WTC11 (cell line): ENCODE results near the gene POFUT2. TPM values are rescaled to one million over a fixed set of nuclear protein-coding genes. Genes with fewer than 3 reads are reported as not detected.

Experiments
- ATAC-seq: fragments of 200-7000 bp; cut with Tn5 transposase; 2 replicates; pipeline ENCODE4 v1.10.0; 2021; ENCODE audit warnings: mild to moderate bottlenecking, moderate library complexity
- CTCF ChIA-PET: fragments of 300-600 bp; sonication (Branson Sonifier 250); formaldehyde crosslinking; loops from one replicate; lab custom pipeline; 2021; ENCODE audit warnings: antibody characterized with exemption; lab: Charles Lee
- POLR2A ChIA-PET: fragments of 350-600 bp; sonication (Branson Sonifier 250); formaldehyde crosslinking; loops from one replicate; lab custom pipeline; 2021; ENCODE audit warnings: antibody characterized with exemption; lab: Charles Lee
- DNase-seq: peaks from one replicate; pipeline ENCODE4 v3.0.0; 2021; ENCODE audit warnings: low spot score
- H3K27ac Mint-ChIP-seq: 2 replicates; pipeline ENCODE4 v1.8.0; 2021; ENCODE audit warnings: mixed read lengths
- H3K27me3 Mint-ChIP-seq: 2 replicates; pipeline ENCODE4 v1.8.0; 2021; ENCODE audit warnings: low read depth, mild to moderate bottlenecking, moderate library complexity, mixed read lengths
- H3K36me3 Mint-ChIP-seq: 2 replicates; pipeline ENCODE4 v1.8.0; 2021; ENCODE audit warnings: mixed read lengths
- H3K4me1 Mint-ChIP-seq: 2 replicates; pipeline ENCODE4 v1.8.0; 2022; ENCODE audit warnings: mixed read lengths
- H3K4me3 Mint-ChIP-seq: 2 replicates; pipeline ENCODE4 v1.8.0; 2021; ENCODE audit warnings: mild to moderate bottlenecking, moderate library complexity, mixed read lengths
- H3K9me3 Mint-ChIP-seq: 2 replicates; pipeline ENCODE4 v1.8.0; 2021; ENCODE audit warnings: mixed read lengths
- ATF3 ChIP-seq: sonication (generic); formaldehyde crosslinking; conservative IDR thresholded peaks from 2 replicates; pipeline ENCODE4 v1.8.1; 2022; ENCODE audit warnings: mild to moderate bottlenecking, missing genetic modification reagents
- CREM ChIP-seq: sonication (generic); formaldehyde crosslinking; IDR thresholded peaks from 2 replicates; pipeline ENCODE4 v1.8.1; 2022; ENCODE audit warnings: mild to moderate bottlenecking, missing genetic modification reagents, moderate library complexity
- ETV6 ChIP-seq: sonication (generic); formaldehyde crosslinking; IDR thresholded peaks from 2 replicates; pipeline ENCODE4 v1.8.1; 2022; ENCODE audit warnings: mild to moderate bottlenecking, missing genetic modification reagents
- GRHL2 ChIP-seq: fragments of 250-450 bp; sonication (Bioruptor Pico); IDR thresholded peaks from 2 replicates; pipeline ENCODE4 v1.8.0; 2022; ENCODE audit warnings: mild to moderate bottlenecking, moderate library complexity; ENCODE audit not compliant: insufficient replicate concordance, severe bottlenecking
- GTF2I ChIP-seq: fragments of 250-450 bp; sonication (Bioruptor Pico); conservative IDR thresholded peaks from 2 replicates; pipeline ENCODE4 v1.4.0; 2021; ENCODE audit warnings: mild to moderate bottlenecking
- MYBL2 ChIP-seq: sonication (generic); formaldehyde crosslinking; IDR thresholded peaks from 2 replicates; pipeline ENCODE4 v1.8.1; 2023; ENCODE audit warnings: mild to moderate bottlenecking, moderate library complexity, missing genetic modification reagents
- STAT6 ChIP-seq: sonication (generic); formaldehyde crosslinking; conservative IDR thresholded peaks from 2 replicates; pipeline ENCODE4 v1.8.1; 2023; ENCODE audit warnings: mild to moderate bottlenecking, low read depth, missing genetic modification reagents, moderate library complexity
- ZBTB21 ChIP-seq: sonication (generic); formaldehyde crosslinking; IDR thresholded peaks from 2 replicates; pipeline ENCODE4 v1.8.1; 2023; ENCODE audit warnings: mild to moderate bottlenecking, missing genetic modification reagents, borderline replicate concordance
- ZNF138 ChIP-seq: sonication (generic); formaldehyde crosslinking; conservative IDR thresholded peaks from 2 replicates; pipeline ENCODE4 v1.8.1; 2022; ENCODE audit warnings: mild to moderate bottlenecking, moderate library complexity, missing genetic modification reagents
- ZNF232 ChIP-seq: sonication (generic); formaldehyde crosslinking; IDR thresholded peaks from 2 replicates; pipeline ENCODE4 v1.8.0; 2022; ENCODE audit warnings: mild to moderate bottlenecking, missing genetic modification reagents
- ZNF671 ChIP-seq: fragments of 250-450 bp; sonication (Bioruptor Pico); IDR thresholded peaks from 2 replicates; pipeline ENCODE4 v1.8.0; 2021; ENCODE audit warnings: mild to moderate bottlenecking
- total RNA-seq: library from RNA; stranded (reverse); gene quantifications from 3 replicates; pipeline ENCODE4 v1.2.3, GENCODE V29; 2021
- TF ChIP-seq, protein P1 (sequence below): fragments of 250-450 bp; sonication (Bioruptor Pico); IDR thresholded peaks from 2 replicates; pipeline ENCODE4 v1.9.0; 2021; ENCODE audit warnings: moderate library complexity, mild to moderate bottlenecking, inconsistent platforms, borderline replicate concordance
- TF ChIP-seq, protein P2 (sequence below): sonication (generic); formaldehyde crosslinking; IDR thresholded peaks from 2 replicates; pipeline ENCODE4 v1.8.1; 2022; ENCODE audit warnings: low read depth, missing genetic modification reagents, borderline replicate concordance
- TF ChIP-seq, protein P3 (sequence below): sonication (generic); formaldehyde crosslinking; IDR thresholded peaks from 2 replicates; pipeline ENCODE4 v1.8.1; 2023; ENCODE audit warnings: mild to moderate bottlenecking, missing genetic modification reagents

Gene POFUT2
- total RNA-seq, 1 experiment from 2014 or later = 39.7 TPM

DNA sequence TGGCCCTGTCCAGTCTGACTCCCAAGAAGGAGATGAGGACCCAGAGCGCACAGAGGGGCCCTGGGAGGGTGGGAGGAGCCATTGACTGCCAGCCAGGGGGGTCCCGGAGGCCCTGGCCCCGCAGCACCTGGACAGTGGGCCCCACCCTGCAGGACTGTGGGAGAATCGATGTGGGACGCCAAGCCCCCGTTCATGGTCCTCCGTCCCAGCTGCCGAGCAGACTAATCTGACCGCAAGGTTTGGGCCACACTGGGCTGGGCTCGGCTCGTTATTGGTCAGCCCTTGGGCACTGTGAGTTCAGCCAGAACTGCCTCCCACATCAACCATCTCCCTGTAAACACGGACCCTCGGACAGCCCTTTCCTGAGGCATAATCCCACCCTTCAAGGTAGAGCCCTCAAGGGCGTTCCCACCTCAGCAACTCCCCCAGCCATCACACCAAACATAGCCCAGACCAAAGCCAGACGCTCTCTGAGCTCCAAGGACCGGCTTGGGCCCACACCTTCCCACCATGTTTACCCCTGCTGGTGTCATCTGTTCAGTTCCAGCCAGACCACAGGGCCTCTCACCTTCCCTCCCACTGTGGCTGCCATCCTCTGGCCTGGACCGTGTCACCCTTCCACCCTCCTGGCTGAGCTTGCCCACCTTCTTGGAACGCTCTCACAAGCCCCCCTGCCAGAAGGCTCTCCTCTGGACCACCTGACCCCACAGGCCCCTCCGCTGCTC lies 16.2 kb upstream of the POFUT2 start (continued):
- TF ChIP-seq, protein P1, sequence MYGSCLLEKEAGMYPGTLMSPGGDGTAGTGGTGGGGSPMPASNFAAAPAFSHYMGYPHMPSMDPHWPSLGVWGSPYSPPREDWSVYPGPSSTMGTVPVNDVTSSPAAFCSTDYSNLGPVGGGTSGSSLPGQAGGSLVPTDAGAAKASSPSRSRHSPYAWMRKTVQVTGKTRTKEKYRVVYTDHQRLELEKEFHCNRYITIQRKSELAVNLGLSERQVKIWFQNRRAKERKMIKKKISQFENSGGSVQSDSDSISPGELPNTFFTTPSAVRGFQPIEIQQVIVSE (CRISPR knock-in tag) = no peak
- TF ChIP-seq STAT6 = no peak
- no peak for TF ChIP-seq GTF2I (CRISPR knock-in tag)
- no peak for TF ChIP-seq CREM (CRISPR knock-in tag)
- no peak for TF ChIP-seq ZBTB21 (CRISPR knock-in tag)
- no peak for TF ChIP-seq ZNF138 (CRISPR knock-in tag)
- no peak for TF ChIP-seq GRHL2 (CRISPR knock-in tag)
- no peak for TF ChIP-seq ETV6
- TF ChIP-seq ZNF671 (CRISPR knock-in tag) = no peak
- TF ChIP-seq, protein P2, sequence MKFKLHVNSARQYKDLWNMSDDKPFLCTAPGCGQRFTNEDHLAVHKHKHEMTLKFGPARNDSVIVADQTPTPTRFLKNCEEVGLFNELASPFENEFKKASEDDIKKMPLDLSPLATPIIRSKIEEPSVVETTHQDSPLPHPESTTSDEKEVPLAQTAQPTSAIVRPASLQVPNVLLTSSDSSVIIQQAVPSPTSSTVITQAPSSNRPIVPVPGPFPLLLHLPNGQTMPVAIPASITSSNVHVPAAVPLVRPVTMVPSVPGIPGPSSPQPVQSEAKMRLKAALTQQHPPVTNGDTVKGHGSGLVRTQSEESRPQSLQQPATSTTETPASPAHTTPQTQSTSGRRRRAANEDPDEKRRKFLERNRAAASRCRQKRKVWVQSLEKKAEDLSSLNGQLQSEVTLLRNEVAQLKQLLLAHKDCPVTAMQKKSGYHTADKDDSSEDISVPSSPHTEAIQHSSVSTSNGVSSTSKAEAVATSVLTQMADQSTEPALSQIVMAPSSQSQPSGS (CRISPR knock-in tag) = no peak
- no peak for TF ChIP-seq ZNF232 (CRISPR knock-in tag)
- no peak for TF ChIP-seq MYBL2 (CRISPR knock-in tag)
- TF ChIP-seq, protein P3, sequence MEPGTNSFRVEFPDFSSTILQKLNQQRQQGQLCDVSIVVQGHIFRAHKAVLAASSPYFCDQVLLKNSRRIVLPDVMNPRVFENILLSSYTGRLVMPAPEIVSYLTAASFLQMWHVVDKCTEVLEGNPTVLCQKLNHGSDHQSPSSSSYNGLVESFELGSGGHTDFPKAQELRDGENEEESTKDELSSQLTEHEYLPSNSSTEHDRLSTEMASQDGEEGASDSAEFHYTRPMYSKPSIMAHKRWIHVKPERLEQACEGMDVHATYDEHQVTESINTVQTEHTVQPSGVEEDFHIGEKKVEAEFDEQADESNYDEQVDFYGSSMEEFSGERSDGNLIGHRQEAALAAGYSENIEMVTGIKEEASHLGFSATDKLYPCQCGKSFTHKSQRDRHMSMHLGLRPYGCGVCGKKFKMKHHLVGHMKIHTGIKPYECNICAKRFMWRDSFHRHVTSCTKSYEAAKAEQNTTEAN (CRISPR knock-in tag) = no peak

GRCh38 chr21:45303091-45303615 lies 15.5 kb upstream of the POFUT2 start:
- DNase-seq (peak; percentile 6), ATAC-seq (no peak)
- Mint-ChIP-seq H3K36me3 (no peaks in the 10 kb centered on the region), H3K9me3 (no peaks in the 10 kb centered on the region), H3K27me3 (no peaks in the 10 kb centered on the region), H3K4me3 (no peak overlapping the region), H3K4me1 (no peaks in the 10 kb centered on the region)
- POLR2A ChIA-PET = no interaction called here
- TF ChIP-seq ATF3 (CRISPR knock-in tag) = no peak
- TF ChIP-seq, all 79 proteins: peak for 0
- CTCF ChIA-PET = no interaction called here
- no peak overlapping the region for H3K27ac Mint-ChIP-seq
